Measurements from ENCODE around the gene ZFHX3.

Gene ZFHX3

GRCh38 chr16:72972878-72973571, 74.9 kb downstream of the ZFHX3 start:
- ATAC-seq, result no peak

DNA sequence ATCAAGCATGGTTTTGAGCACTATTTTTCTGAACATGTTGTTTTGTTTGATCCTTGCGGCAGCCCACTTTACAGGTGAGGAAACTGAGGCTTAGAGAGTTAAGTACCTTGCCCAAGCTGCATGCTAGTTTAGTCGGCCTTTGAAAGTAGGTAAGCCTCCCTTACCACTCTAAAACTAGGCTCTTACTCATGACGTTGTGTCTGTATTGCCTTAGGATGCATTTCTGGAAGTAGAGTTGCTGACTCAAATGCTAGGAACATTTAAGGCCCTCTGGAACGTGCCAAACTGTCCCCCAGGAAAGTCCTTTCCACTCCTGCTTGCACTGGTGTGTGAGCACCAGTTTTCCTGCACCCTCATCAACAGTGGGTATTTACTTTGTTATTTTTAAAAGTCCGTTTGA, 76.6 kb downstream of the ZFHX3 start:
- ATAC-seq, result no peak

DNA sequence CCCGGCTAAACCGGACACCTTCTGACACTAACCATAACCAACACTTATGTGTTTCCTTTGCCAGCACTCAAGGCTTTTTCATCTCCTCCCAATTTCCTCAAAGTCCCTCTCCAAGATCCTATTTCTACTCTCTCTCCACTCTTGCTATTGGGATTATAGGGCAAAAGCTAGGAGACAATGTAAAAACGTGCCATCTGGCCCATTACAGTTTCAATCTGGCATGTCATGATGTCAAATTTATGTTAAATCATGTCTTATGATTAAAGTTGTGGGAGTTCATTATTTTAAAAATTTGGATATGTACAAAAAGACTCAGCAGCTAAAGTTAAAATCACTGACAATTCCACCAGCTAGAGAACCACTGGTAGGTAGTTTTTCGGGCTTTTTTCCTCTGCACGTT, 77.3 kb downstream of the ZFHX3 start:
- no peak for ATAC-seq

DNA sequence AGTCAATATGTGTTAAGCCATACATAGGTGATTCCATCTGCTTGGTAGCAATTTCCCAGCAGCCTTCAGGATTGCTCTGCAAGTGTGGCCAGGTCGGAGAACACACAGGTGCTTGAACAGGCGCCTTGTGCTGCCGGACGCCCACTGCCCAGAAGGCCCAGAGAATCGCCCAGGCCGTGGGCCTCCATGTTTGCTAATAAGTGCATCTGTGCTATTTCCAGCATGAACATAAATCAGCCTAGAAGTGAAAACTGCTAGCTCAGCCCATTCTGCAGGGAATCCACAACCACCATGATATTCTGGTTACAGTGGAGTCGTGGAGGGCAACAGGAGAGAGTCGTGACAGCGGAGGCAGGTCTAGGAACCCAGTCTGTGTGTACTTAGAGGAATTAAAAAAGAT, 78.1 kb downstream of the ZFHX3 start:
- ATAC-seq, result no peak

DNA sequence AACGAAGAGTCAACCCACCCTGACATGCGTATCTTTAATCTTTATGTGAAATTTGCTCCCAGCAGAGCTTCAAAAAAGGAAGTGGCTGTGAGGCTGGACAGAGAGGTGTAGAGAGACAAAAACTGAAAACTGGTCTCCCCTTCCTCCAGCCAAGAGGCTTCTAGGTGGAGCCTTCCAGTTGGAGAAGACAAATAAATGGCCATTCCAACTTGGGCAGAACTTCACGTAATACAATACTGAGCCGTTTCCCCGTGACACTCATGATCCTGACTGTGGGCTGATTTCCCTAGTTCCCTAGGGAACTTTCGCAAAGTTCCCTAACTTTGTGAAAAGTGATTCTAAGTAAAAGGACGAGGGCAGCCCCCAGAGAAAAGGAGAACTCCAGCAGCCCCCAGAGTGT, 78.8 kb downstream of the ZFHX3 start:
- ATAC-seq, result no peak

DNA sequence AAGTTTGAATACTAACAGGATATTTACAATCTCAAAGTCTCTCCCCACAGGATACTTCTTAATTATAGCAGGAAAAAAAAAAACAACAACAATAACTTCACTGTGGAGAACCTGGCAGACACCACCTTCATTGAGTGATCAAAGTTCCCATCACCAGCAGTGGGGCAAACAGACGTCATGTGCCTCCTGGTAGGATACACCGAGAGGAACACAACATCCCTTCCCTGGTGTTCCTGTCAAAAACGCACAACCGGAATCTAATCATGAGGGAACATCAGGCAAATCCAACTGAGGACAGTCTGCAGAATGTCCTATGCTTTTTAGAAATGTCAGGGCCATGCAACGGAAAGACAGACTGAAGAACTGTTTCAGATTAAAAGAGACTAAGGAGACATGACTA, 80.0 kb downstream of the ZFHX3 start:
- ATAC-seq, result no peak

- no peak for ATAC-seq
These were observed 84.2 kb downstream of the ZFHX3 start for GRCh38 chr16:72963533-72964315.

DNA sequence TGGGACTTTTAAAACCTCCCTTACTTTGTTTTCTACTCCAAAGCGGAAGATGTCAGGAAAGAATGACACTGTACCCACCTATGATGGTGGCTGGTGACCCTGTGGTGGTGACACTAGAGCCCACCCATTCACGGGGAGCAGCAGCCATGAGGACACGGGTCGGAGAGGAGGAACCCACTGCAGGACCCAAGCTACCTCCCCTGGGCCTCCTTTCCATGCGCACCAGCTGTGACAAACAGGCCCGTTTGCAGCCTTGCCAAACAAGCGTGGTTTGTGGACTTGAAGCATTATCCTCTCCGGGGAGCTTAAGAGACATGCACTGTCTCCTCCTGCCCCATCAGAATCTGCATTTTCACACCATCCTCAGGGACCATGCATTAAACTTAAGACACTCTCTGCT, 85.6 kb downstream of the ZFHX3 start:
- no peak for ATAC-seq

DNA sequence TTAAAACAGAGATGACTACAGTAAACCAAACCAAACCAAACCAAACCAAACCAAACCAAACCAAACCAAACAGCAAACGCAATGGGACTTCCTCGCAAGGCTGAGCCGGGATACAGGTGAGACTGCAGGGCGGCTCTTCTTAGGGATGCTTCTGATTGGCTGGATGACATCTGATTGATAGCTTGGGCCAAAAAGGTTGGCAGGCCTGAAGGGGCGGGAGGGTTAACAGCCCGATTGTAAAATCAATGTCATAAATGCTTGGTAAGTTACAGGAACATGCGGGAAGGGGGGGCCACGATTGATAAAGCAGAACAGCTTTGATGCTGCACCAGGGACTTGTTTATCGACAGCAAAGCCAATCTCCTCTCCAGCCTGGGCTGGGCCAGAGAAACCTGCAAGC, 86.1 kb downstream of the ZFHX3 start:
- no peak for ATAC-seq

GRCh38 chr16:72961115-72961832, 86.7 kb downstream of the ZFHX3 start:
- ATAC-seq, result no peak

DNA sequence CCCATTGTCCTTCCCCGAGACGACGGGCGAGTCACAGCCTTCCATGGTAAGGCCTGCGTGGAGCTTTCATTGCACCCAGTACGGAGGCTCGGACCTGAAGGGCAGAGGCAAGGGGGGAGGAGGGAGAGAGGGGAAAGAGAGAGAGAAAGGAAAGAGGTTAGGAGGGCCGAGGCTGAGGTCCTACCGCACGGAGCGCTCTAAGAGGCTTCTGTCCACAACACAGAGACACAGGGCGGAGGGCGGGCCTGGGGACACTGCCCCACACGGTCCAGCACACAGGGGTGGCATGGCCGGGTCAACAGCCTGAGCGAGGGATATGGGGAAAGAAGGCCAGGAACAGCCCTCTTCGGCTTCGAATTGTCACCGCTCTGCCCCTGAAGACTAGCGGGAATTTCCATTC, 87.8 kb downstream of the ZFHX3 start:
- ATAC-seq, result no peak

DNA sequence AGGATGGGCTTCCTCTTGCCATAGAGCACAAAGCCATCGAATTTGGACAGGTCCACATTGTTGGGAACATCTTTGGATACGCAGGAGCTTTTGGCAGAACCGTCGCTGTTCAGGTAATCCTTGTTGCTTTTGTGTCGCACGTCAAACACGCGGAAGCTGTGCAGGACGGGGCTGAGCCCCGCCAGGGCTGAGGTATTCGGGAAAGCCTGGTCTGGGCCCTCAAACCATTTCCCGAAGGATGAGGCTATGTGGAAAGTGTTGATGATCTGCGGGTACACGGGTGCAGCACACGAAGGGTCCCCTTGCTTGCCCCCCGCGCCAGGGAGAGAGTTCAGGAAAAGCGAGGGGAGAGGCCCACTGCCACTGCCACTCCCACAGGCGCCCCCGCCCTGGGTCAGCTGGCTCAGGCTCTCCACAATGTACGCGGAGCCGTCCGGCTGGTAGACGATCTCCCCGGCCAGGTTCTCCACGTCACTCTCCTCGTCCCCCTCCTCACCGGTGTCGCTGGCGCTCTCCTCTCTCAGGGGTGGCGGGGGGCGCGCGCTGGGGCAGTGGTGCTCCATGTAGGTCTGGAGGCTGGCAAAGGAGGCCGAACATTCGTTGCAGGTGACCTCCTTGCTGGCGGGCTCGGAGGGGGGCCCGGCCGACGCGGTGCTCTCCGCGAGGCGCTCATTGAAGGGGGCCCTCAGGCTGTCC, 88.5 kb downstream of the ZFHX3 start:
- ATAC-seq, result no peak

GRCh38 chr16:72958522-72959076, 89.3 kb downstream of the ZFHX3 start:
- no peak for ATAC-seq

- no peak for ATAC-seq
These were observed 90.3 kb downstream of the ZFHX3 start for GRCh38 chr16:72957303-72958277.

DNA sequence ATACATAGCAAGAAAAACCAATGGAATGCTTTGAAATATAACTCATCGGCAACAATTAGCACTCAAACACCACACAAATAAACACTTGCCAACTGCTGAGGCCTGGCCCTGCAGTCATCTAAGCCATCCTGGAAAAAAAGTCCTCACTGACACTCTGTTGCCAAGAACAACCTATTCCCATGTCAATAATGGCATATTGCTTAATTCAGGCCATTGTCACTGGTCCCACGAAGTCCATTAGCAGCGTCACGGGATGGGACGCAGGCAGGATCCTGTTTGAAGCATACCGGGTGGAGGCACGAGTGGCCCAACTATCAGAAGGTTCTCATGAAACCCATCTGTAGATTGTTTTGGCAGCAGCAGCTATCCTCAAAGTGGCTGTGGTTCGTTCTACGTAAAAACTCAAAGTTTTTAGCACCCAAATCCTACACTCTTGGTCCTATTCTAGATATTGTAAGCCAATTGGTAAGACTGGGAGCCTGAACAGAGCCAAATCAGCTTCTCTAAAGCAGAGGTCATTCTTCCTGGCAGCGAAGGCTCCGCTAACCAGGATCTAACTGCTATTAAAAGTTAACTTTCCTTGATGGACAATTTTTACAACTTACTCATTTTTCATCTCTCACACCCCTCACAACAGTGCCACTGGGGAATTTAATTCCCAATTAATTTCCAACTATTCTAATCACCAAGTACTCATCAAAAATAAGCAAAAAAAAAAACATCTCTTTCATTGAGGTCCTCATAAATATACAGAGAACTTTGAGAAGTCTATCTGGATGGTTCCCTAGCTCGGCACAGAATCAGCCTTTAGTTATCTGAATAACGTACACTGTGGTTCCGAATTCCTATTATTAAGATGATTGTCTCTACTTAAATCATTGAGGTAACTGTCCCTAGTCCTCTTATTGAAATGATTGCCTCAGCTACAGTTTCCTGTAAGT, 91.5 kb downstream of the ZFHX3 start:
- no peak for ATAC-seq

GRCh38 chr16:72952811-72953271, 95.1 kb downstream of the ZFHX3 start:
- no peak for ATAC-seq

DNA sequence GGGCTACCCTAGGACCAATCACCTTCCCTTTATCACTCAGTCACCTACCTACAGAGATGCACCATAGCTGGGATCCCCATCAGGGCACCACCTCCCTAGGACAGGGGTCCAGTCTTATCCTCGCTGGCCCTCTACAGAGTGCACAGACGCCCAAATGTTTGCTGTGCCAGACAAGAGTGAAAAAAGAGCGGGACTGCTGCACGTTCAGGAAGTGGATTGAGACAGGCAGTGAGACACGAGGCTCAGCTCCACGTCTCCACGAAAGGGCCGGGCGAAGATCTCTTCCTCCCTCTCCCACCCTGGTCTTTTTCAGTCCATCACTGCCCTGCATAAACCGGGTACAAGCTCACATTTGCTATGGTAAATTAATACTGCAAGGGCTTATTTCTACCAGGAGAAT, 95.5 kb downstream of the ZFHX3 start:
- no peak for ATAC-seq

GRCh38 chr16:72951916-72952315, 96.0 kb downstream of the ZFHX3 start:
- ATAC-seq, result no peak

DNA sequence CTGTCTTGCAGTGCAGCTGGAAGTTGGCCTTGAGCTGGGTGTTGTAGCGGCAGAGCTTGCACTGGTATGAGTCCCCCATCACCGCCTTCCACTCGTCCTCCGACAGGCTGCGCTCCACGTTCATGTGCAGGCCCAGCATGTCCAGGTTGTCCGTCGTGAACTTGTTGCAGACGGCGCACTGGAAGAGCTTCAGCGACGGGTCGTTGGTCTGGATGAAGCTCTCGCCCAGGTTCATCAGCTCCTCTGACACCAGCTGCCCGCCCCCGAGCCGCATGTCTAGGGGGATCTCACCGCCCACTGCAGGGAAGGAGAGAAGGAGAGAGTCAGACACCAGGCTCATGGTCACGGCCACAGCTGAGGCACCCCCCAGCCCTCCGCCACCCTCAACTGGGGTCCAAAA, 97.3 kb downstream of the ZFHX3 start:
- no peak for ATAC-seq

DNA sequence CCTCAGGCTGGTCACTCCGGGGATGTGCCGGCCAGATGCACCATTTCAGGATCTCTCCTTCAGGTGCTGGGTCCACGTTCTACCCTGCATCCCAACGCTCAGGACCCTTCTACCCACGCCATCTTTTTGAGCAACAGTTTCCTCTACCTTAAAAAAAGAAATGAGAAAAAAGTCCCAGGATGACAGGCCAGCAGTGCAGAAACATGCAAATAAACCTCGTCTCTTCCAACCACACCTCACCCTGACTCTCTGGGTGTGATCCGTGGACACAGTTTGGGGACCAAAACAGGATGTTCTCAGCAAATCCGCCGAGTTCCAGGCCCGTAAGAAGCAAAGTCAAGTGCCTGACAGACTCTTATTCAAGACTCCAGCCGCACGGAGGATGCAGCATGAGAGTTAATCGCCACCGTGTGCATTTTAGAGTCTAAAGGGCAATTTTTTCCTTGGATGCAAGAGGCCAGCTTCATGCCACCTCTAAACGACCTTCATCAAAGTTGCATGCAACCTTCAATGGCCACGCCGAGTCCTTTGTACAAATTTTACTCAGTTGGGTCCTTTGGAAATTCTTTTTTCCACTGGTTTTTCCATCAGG, 99.6 kb downstream of the ZFHX3 start:
- ATAC-seq, result no peak

All from activated CD4-positive, CD25-positive, alpha-beta regulatory T cell treated with anti-CD3 and anti-CD28 coated beads, Interleukin-2, amount 50 U/mL, for 24 hours (primary cell).